Parathyroid adenoma (tissue), 2 donors: ENCODE data around the gene DCANP1.
A peak's percentile ranks its signal among the peaks of the same experiment; 100 is the strongest.

Experiments
- H2AFZ ChIP-seq: fragments of 300-600 bp; sonication (generic); one replicate; pipeline ENCODE4 v1.7.0; 2017; ENCODE audit warnings: antibody characterized with exemption, mild to moderate bottlenecking
- H3K27ac ChIP-seq: fragments of 300-600 bp; sonication (generic); one replicate; pipeline ENCODE4 v1.7.0; 2017
- H3K27me3 ChIP-seq: fragments of 300-600 bp; sonication (generic); one replicate; pipeline ENCODE4 v1.7.0; 2017; ENCODE audit warnings: low read length; ENCODE audit not compliant: control insufficient read depth, insufficient read depth
- H3K36me3 ChIP-seq: fragments of 300-600 bp; sonication (generic); one replicate; pipeline ENCODE4 v1.7.0; 2017; ENCODE audit warnings: low read length; ENCODE audit not compliant: control insufficient read depth, insufficient read depth
- H3K4me1 ChIP-seq: fragments of 300-600 bp; sonication (generic); one replicate; pipeline ENCODE4 v1.7.0; 2017; ENCODE audit warnings: control low read depth
- H3K4me2 ChIP-seq: fragments of 300-600 bp; sonication (generic); one replicate; pipeline ENCODE4 v1.7.0; 2017; ENCODE audit warnings: low read length
- H3K4me3 ChIP-seq: fragments of 300-600 bp; sonication (generic); one replicate; pipeline ENCODE4 v1.7.0; 2017; ENCODE audit warnings: low read depth, low read length
- H3K79me2 ChIP-seq: fragments of 300-600 bp; sonication (generic); one replicate; pipeline ENCODE4 v1.7.0; 2017; ENCODE audit warnings: control low read depth
- H3K9ac ChIP-seq: fragments of 300-600 bp; sonication (generic); one replicate; pipeline ENCODE4 v1.7.0; 2017; ENCODE audit warnings: mild to moderate bottlenecking
- H3K9me3 ChIP-seq: fragments of 300-600 bp; sonication (generic); one replicate; pipeline ENCODE4 v1.7.0; 2017; ENCODE audit warnings: low read length; ENCODE audit not compliant: control insufficient read depth
- CTCF ChIP-seq: fragments of 300-600 bp; sonication (generic); IDR thresholded peaks from one replicate; pipeline ENCODE4 v1.7.0; 2017; ENCODE audit warnings: antibody characterized with exemption, mild to moderate bottlenecking
- donor health status: primary hyperparathyroidism.

The DCANP1 gene

GRCh38 chr5:135491552-135492318 is 44.6 kb upstream of the DCANP1 start:
- Histone ChIP-seq H3K36me3 (no peaks in the 10 kb centered on the region), H3K27me3 (peaks cover 4% of the 10 kb centered on the region), H3K9me3 (no peaks in the 10 kb centered on the region), H2AFZ (no peak overlapping the region), H3K79me2 (no peaks in the 10 kb centered on the region), H3K4me3 (no peak overlapping the region), H3K9ac (no peak overlapping the region), H3K27ac (no peak overlapping the region), H3K4me2 (peak overlapping the region; percentile 18), H3K4me1 (peaks cover 14% of the 10 kb centered on the region)
- no peak for TF ChIP-seq CTCF

GRCh38 chr5:135491038-135491551 is 43.9 kb upstream of the DCANP1 start:
- no peak for TF ChIP-seq CTCF
- Histone ChIP-seq H3K4me1 (peaks cover 14% of the 10 kb centered on the region), H3K27ac (no peak overlapping the region), H3K4me3 (no peak overlapping the region), H3K9me3 (no peaks in the 10 kb centered on the region), H3K36me3 (no peaks in the 10 kb centered on the region), H3K79me2 (no peaks in the 10 kb centered on the region), H3K27me3 (peaks cover 4% of the 10 kb centered on the region), H2AFZ (no peak overlapping the region), H3K4me2 (peak overlapping the region; percentile 18), H3K9ac (no peak overlapping the region)

GRCh38 chr5:135490245-135491037 is 43.3 kb upstream of the DCANP1 start:
- H3K4me3 ChIP-seq: no peak overlapping the region

GRCh38 chr5:135489466-135490244 is 42.5 kb upstream of the DCANP1 start:
- H3K27ac ChIP-seq: no peak overlapping the region
- no peak for TF ChIP-seq CTCF

More at GRCh38 chr5:135490245-135491037, 43.3 kb upstream of the DCANP1 start:
- no peaks in the 10 kb centered on the region for H3K79me2 ChIP-seq
- H3K27me3 ChIP-seq: peaks cover 4% of the 10 kb centered on the region
- peak overlapping the region; percentile 60 for H3K4me2 ChIP-seq
- peak overlapping the region; percentile 31 for H2AFZ ChIP-seq
- no peaks in the 10 kb centered on the region for H3K36me3 ChIP-seq
- peaks cover 14% of the 10 kb centered on the region for H3K4me1 ChIP-seq
- no peak overlapping the region for H3K27ac ChIP-seq
- TF ChIP-seq CTCF: no peak
- no peaks in the 10 kb centered on the region for H3K9me3 ChIP-seq
- H3K9ac ChIP-seq: no peak overlapping the region

More at GRCh38 chr5:135489466-135490244, 42.5 kb upstream of the DCANP1 start:
- H3K4me3 ChIP-seq: no peak overlapping the region
- H3K79me2 ChIP-seq: no peaks in the 10 kb centered on the region
- H2AFZ ChIP-seq: peak overlapping the region; percentile 39
- no peak overlapping the region for H3K9ac ChIP-seq
- peaks cover 14% of the 10 kb centered on the region for H3K4me1 ChIP-seq
- no peaks in the 10 kb centered on the region for H3K9me3 ChIP-seq
- peak overlapping the region; percentile 60 for H3K4me2 ChIP-seq
- H3K36me3 ChIP-seq: no peaks in the 10 kb centered on the region
- peaks cover 4% of the 10 kb centered on the region for H3K27me3 ChIP-seq
